ENCODE results near the gene GFOD1.
A peak's percentile ranks its signal among the peaks of the same experiment; 100 is the strongest.

GFOD1 gene

GRCh38 chr6:13485923-13486562 is 1.4 kb downstream of the GFOD1 start:
- no peak for DNase-seq (ENCODE audit: low spot score)

- no peak for DNase-seq (ENCODE audit: low spot score)
Measured at GRCh38 chr6:13485303-13485702, 2.1 kb downstream of the GFOD1 start.

- DNase-seq (ENCODE audit: low spot score), result no peak
Measured at GRCh38 chr6:13484827-13485226, 2.6 kb downstream of the GFOD1 start.

GRCh38 chr6:13484138-13484708 is 3.2 kb downstream of the GFOD1 start:
- no peak for DNase-seq (ENCODE audit: low spot score)

- DNase-seq (ENCODE audit: low spot score), result peak; percentile 74
Measured at GRCh38 chr6:13480631-13481501, 6.5 kb downstream of the GFOD1 start.

- no peak for DNase-seq (ENCODE audit: low spot score)
Measured at GRCh38 chr6:13479971-13480434, 7.4 kb downstream of the GFOD1 start.

- no peak for DNase-seq (ENCODE audit: low spot score)
Measured at GRCh38 chr6:13479206-13479800, 8.1 kb downstream of the GFOD1 start.

- no peak for DNase-seq (ENCODE audit: low spot score)
Measured at GRCh38 chr6:13478525-13478966, 8.9 kb downstream of the GFOD1 start.

- DNase-seq (ENCODE audit: low spot score), result no peak
Measured at GRCh38 chr6:13474787-13475186, 12.6 kb downstream of the GFOD1 start.

GRCh38 chr6:13474360-13474759 is 13.0 kb downstream of the GFOD1 start:
- no peak for DNase-seq (ENCODE audit: low spot score)

- no peak for DNase-seq (ENCODE audit: low spot score)
Measured at GRCh38 chr6:13473768-13474165, 13.6 kb downstream of the GFOD1 start.

GRCh38 chr6:13472976-13473767 is 14.2 kb downstream of the GFOD1 start:
- no peak for DNase-seq (ENCODE audit: low spot score)

- DNase-seq (ENCODE audit: low spot score), result no peak
Measured at GRCh38 chr6:13472099-13472498, 15.3 kb downstream of the GFOD1 start.

- peak; percentile 83 for DNase-seq (ENCODE audit: low spot score)
Measured at GRCh38 chr6:13471184-13471583, 16.2 kb downstream of the GFOD1 start.

GRCh38 chr6:13470238-13471140 is 16.9 kb downstream of the GFOD1 start:
- DNase-seq (ENCODE audit: low spot score), result no peak

GRCh38 chr6:13469693-13470092 is 17.7 kb downstream of the GFOD1 start:
- no peak for DNase-seq (ENCODE audit: low spot score)

- no peak for DNase-seq (ENCODE audit: low spot score)
Measured at GRCh38 chr6:13468839-13469238, 18.6 kb downstream of the GFOD1 start.

GRCh38 chr6:13467216-13467600 is 20.2 kb downstream of the GFOD1 start:
- DNase-seq (ENCODE audit: low spot score), result peak; percentile 70

- DNase-seq (ENCODE audit: low spot score), result no peak
Measured at GRCh38 chr6:13466304-13467215, 20.8 kb downstream of the GFOD1 start.

GRCh38 chr6:13465734-13466133 is 21.7 kb downstream of the GFOD1 start:
- no peak for DNase-seq (ENCODE audit: low spot score)
